ENCODE results near the gene COL8A1.

- TF ChIP-seq CTCF (IDR thresholded peaks at IDR 0.05) (no peak), EZH2 (IDR thresholded peaks at IDR 0.05; ENCODE audit: borderline replicate concordance, insufficient read depth, low read depth, low read length, poor library complexity, severe bottlenecking) (no peak)
These were observed 83.2 kb downstream of the COL8A1 start for GRCh38 chr3:99721633-99722007.
